Pancreas (tissue), 10 donors: ENCODE data around the gene SLU7. TPM values are rescaled to one million over a fixed set of nuclear protein-coding genes. Genes with fewer than 3 reads are reported as not detected.
A peak's percentile ranks its signal among the peaks of the same experiment; 100 is the strongest.

Experiments used
- ATAC-seq, 4 donors: fragments of 200-7000 bp; cut with Tn5 transposase; one replicate each; pipeline versions ENCODE4 v1.8.0 to v1.9.1; 2020; ENCODE audit warnings: mild to moderate bottlenecking in 4 of 4, moderate library complexity in 4 of 4
- DNase-seq, 6 donors: peaks; one replicate each; pipeline ENCODE4 v3.0.0-alpha.2; 2020
- FAIRE-seq: peaks from 2 replicates; lab custom pipeline; 2012; peaks lifted over from hg19 to GRCh38; lab: Jason Lieb, UNC
- H3K27ac ChIP-seq, 4 donors: fragments of 200-600 bp; sonication (generic); 1 replicate in 3 of 4; 2 replicates in 1 of 4; pipeline versions ENCODE4 v1.5.0 to v1.8.0; 2020
- H3K27me3 ChIP-seq, 4 donors: fragments of 200-600 bp; one replicate each; pipeline ENCODE4 v1.8.0; 2021
- H3K36me3 ChIP-seq, 3 donors: fragments of 200-600 bp; sonication (generic) in 1 of 3; one replicate each; pipeline versions ENCODE4 v1.5.0 to v1.8.0; 2020 to 2021
- H3K4me1 ChIP-seq, 3 donors: fragments of 200-600 bp; one replicate each; pipeline ENCODE4 v1.8.0; 2021
- H3K4me3 ChIP-seq, 4 donors: fragments of 200-600 bp; sonication (generic) in 2 of 4; one replicate each; pipeline versions ENCODE4 v1.5.0 to v1.8.0; 2020 to 2021
- H3K9me3 ChIP-seq, 4 donors: fragments of 200-600 bp; one replicate each; pipeline ENCODE4 v1.8.0; 2021
- WGBS, 2 donors: extraction: QIAGEN DNeasy Blood & Tissue Kit; methylation state at CpG; one replicate each; pipeline ENCODE4 v1.1.7; 2013; 5-methylcytosine and 5-hydroxymethylcytosine counted together
- intact Hi-C, 3 donors: fragments of 100-400 bp; cut with DNase I; formaldehyde crosslinking; loops; one replicate each; pipeline versions ENCODE4 v1.11.1 to v1.14.2; 2022
- polyA plus RNA-seq, 2 donors: library from polyadenylated mRNA; stranded (reverse); fragments of 200-250 nt; gene quantifications; one replicate each; pipeline ENCODE4 v1.2.3, GENCODE V29; 2013
- total RNA-seq, 6 donors: library from RNA; stranded (reverse); fragmentation: NEBNext Ultra II Directional in 4 of 6; extraction: Animal tissue kit (Norgen Biotek cat#: 25700) in 4 of 6; gene quantifications; one replicate each; pipeline versions ENCODE4 v1.2.1 to v1.2.4, GENCODE V29; 2021 to 2023
- TF ChIP-seq, protein P1 (sequence below), 4 donors: fragments of 200-600 bp; sonication (generic) in 3 of 4; IDR thresholded peaks; one replicate each; pipeline versions ENCODE4 v1.5.0 to v1.8.0; 2021; ENCODE audit warnings: antibody characterized with exemption in 4 of 4
- donor health status: healthy with polysubstance abuse.
- donor health status: DM: no; HTN: no; CAD: no; lungs with moderate emphysema.
- donor health status: DM: no; HTN: no; CAD: no.
- donor health status: control.
- donor health status: control.
- donor health status: Bipolar disorder and iron deficiency.
- donor health status: DM: yes; HTN: yes; CAD: no.
- donor health status: DM: no; HTN: no; CAD: no.
- donor health status: DM: no; HTN: no; CAD: no.
- donor health status: DM: yes; HTN: yes; CAD: no.

Gene SLU7
- total and polyA plus RNA-seq, 8 donors, result 12.3 to 24.6 (median 20.6) TPM

DNA sequence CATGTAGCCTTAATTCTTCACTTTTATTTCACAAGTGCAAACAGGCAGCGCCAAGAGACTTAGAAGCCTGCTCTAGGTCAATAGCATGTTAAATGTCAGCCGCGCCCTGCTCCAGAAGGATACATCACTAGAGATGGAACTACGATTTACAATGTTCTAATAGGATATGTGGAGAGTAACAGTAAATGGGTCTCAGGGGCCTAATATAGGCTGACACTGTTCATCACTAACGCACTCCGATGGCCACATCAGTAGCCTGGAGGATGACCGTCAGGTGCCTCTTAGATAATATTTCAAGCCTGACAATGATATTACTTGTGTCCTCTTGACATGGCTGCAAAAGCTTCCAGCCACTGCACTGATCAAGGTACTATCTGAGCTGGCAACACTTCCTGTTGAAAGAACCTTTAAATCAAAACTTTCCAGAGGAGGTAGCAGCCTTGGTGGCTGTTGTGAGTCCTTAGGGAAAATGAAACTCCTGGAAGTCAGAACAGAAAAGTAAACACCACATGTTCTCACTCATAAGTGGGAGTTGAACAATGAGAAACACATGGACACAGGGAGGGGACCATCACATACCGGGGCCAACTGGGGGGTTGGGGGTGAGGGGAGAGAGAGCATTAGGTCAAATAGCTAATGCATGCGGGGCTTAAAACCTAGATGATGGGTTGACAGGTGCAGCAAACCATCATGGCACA is 37.7 kb upstream of the SLU7 start:
- DNase-seq, result no peak
- no peak for FAIRE-seq
- Histone ChIP-seq H3K4me1 (no peaks in the 10 kb centered on the region), H3K4me3 (no peak overlapping the region), H3K9me3 (no peaks in the 10 kb centered on the region), H3K27me3 (no peaks in the 10 kb centered on the region), H3K27ac (no peak overlapping the region), H3K36me3 (no peaks in the 10 kb centered on the region)
- intact Hi-C loops, result no loop called here
- TF ChIP-seq, protein P1, sequence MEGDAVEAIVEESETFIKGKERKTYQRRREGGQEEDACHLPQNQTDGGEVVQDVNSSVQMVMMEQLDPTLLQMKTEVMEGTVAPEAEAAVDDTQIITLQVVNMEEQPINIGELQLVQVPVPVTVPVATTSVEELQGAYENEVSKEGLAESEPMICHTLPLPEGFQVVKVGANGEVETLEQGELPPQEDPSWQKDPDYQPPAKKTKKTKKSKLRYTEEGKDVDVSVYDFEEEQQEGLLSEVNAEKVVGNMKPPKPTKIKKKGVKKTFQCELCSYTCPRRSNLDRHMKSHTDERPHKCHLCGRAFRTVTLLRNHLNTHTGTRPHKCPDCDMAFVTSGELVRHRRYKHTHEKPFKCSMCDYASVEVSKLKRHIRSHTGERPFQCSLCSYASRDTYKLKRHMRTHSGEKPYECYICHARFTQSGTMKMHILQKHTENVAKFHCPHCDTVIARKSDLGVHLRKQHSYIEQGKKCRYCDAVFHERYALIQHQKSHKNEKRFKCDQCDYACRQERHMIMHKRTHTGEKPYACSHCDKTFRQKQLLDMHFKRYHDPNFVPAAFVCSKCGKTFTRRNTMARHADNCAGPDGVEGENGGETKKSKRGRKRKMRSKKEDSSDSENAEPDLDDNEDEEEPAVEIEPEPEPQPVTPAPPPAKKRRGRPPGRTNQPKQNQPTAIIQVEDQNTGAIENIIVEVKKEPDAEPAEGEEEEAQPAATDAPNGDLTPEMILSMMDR (IDR thresholded peaks at IDR 0.05), result no peak
- no peak for ATAC-seq
- WGBS, 2 donors, result 83 to 86% methylated on average over 9 of the region's 9 CpGs

DNA sequence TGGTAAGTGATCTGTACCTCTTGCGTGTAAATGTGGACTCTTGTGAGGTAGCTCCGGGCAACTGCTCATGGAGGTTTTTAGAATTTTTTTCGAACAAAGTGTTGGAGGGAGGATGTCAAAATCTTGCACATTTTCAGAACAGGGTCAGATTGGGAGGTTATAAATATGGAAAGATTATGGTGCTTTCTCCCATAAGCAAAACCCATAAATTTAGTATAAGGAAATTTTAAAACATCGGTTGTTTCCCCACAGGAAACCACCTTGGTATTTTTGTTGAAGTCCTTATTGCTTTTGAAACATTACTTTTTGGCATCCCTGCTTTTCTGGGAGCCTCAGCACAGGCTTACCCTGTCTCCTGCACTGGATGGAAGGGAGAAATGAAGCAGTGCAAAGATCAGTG is 36.7 kb upstream of the SLU7 start:
- ATAC-seq (no peak), DNase-seq (no peak), FAIRE-seq (no peak)
- no peak overlapping the region for H3K27ac ChIP-seq
- TF ChIP-seq, protein P1 (IDR thresholded peaks at IDR 0.05), result no peak
- H3K4me3 ChIP-seq, result no peak overlapping the region
- H3K4me1 ChIP-seq, result no peaks in the 10 kb centered on the region
- intact Hi-C loops, result no loop called here
- WGBS, 2 donors, result 81 to 93% methylated on average over 4 of the region's 4 CpGs
- H3K27me3 ChIP-seq, result no peaks in the 10 kb centered on the region
- H3K9me3 ChIP-seq, result no peaks in the 10 kb centered on the region
- no peaks in the 10 kb centered on the region for H3K36me3 ChIP-seq

DNA sequence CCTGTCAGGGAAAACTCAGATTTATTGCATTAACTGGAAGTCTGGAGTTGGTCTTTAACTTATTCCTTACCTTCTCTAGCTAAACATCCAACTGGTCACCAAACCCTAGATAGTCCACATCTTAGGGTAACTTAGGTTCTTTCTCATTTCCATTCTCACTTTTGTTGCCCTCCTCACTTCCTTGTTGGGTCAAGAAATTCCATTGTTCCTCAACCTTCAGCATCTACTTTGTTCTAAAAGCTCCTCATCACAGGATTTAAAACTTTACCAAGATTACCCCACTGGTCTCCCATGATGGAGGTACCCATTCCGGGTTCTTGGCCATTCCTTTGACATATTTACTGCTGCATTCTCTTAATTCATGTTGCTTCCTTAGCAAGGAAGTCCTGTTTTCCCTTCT is 34.9 kb upstream of the SLU7 start:
- no peaks in the 10 kb centered on the region for H3K27me3 ChIP-seq
- no peak overlapping the region for H3K27ac ChIP-seq
- H3K9me3 ChIP-seq, result no peaks in the 10 kb centered on the region
- intact Hi-C loops, result no loop called here
- FAIRE-seq (no peak), ATAC-seq (no peak), DNase-seq (no peak)
- TF ChIP-seq, protein P1 (IDR thresholded peaks at IDR 0.05), result no peak
- no peak overlapping the region for H3K4me3 ChIP-seq
- 58 to 83% methylated on average over 1 of the region's 1 CpG for WGBS, 2 donors
- no peaks in the 10 kb centered on the region for H3K36me3 ChIP-seq
- H3K4me1 ChIP-seq, result no peaks in the 10 kb centered on the region

DNA sequence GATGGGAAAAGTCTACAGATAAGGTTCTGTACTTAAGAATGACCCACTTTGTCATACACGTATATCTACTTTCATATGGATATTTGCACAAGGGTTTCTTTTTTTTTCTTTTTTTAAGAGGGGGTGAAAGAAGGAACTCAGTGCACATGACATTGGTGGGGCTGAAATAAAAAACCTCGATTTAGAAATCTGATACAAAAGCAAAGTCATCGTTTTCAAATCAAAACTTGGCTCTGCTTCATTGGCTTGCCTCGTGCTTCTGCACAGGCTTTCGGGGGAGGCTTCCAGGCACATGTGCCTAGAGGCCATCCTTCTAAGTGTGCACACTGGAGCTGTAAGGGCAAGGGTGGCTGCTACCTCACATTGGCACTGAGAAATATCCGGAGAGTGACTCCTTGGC is 33.9 kb upstream of the SLU7 start:
- TF ChIP-seq, protein P1 (IDR thresholded peaks at IDR 0.05), result no peak
- WGBS, 2 donors, result 62 to 69% methylated on average over 6 of the region's 6 CpGs
- no peak overlapping the region for H3K27ac ChIP-seq
- no peaks in the 10 kb centered on the region for H3K27me3 ChIP-seq
- ATAC-seq (peak in 1 of 4 donors; percentile 39), FAIRE-seq (no peak), DNase-seq (no peak)
- no peaks in the 10 kb centered on the region for H3K9me3 ChIP-seq
- H3K4me3 ChIP-seq, result no peak overlapping the region
- H3K36me3 ChIP-seq, result no peaks in the 10 kb centered on the region
- H3K4me1 ChIP-seq, result no peaks in the 10 kb centered on the region
- intact Hi-C loops, result no loop called here

DNA sequence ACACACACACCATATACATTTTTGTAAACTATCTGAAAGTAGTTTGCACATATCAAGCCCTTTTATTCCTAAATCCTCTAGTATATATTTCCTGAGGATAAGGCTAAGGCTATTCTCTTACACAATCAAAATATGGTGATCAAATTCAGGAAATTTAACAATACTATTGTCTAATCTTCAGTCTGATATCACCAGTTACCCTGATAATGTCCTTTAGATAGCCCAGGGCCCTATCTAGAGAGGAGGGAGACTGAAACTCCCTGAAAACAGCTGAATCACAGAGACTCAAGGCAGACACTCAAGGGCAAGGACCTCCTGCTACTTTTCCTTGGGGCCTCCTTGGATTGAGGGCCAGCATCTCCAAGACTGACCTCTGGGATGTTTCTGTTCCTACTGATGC is 33.2 kb upstream of the SLU7 start:
- H3K27me3 ChIP-seq, result no peaks in the 10 kb centered on the region
- TF ChIP-seq, protein P1 (IDR thresholded peaks at IDR 0.05), result no peak
- no peak overlapping the region for H3K4me3 ChIP-seq
- FAIRE-seq (no peak), DNase-seq (no peak), ATAC-seq (no peak)
- H3K27ac ChIP-seq, result no peak overlapping the region
- H3K4me1 ChIP-seq, result no peaks in the 10 kb centered on the region
- intact Hi-C loops, result no loop called here
- H3K9me3 ChIP-seq, result no peaks in the 10 kb centered on the region
- H3K36me3 ChIP-seq, result no peaks in the 10 kb centered on the region
